PFSK-1 (cell line): ENCODE measurements around the gene HPDL.

ENCODE experiments used
- FOXP2 ChIP-seq: optimal IDR thresholded peaks from 2 replicates; pipeline ENCODE3; 2011; ENCODE audit warnings: borderline replicate concordance, control low read depth, inconsistent platforms; ENCODE audit not compliant: insufficient read depth; ENCODE audit errors: extremely low read length, extremely low read depth
- POLR2AphosphoS5 ChIP-seq: IDR thresholded peaks from 2 replicates; pipeline ENCODE4 v1.6.1; 2012; ENCODE audit warnings: low read depth, mild to moderate bottlenecking, control low read depth, low read length, moderate library complexity
- SIN3A ChIP-seq: IDR thresholded peaks from 2 replicates; pipeline ENCODE4 v1.6.1; 2012; ENCODE audit warnings: mild to moderate bottlenecking, low read length, moderate library complexity, borderline replicate concordance; ENCODE audit not compliant: insufficient read depth
- TAF1 ChIP-seq: IDR thresholded peaks from 2 replicates; pipeline ENCODE4 v1.6.1; 2012; ENCODE audit warnings: low read length, control low read depth, borderline replicate concordance; ENCODE audit not compliant: insufficient read depth
- TF ChIP-seq, protein P1 (sequence below), 2 experiments: IDR thresholded peaks; 2 replicates each; pipeline versions ENCODE4 v1.6.1 to v1.8.0; 2011 to 2012; ENCODE audit warnings: low read depth in 2 of 2, low read length in 2 of 2, control low read depth in 1 of 2, inconsistent platforms in 1 of 2, mild to moderate bottlenecking in 1 of 2, moderate library complexity in 1 of 2; ENCODE audit not compliant: insufficient read depth in 1 of 2

Gene HPDL

GRCh38 chr1:45327644-45328515 is 1.2 kb downstream of the HPDL start:
- TF ChIP-seq FOXP2, result no peak
- no peak for TF ChIP-seq POLR2AphosphoS5
- TF ChIP-seq, protein P1, sequence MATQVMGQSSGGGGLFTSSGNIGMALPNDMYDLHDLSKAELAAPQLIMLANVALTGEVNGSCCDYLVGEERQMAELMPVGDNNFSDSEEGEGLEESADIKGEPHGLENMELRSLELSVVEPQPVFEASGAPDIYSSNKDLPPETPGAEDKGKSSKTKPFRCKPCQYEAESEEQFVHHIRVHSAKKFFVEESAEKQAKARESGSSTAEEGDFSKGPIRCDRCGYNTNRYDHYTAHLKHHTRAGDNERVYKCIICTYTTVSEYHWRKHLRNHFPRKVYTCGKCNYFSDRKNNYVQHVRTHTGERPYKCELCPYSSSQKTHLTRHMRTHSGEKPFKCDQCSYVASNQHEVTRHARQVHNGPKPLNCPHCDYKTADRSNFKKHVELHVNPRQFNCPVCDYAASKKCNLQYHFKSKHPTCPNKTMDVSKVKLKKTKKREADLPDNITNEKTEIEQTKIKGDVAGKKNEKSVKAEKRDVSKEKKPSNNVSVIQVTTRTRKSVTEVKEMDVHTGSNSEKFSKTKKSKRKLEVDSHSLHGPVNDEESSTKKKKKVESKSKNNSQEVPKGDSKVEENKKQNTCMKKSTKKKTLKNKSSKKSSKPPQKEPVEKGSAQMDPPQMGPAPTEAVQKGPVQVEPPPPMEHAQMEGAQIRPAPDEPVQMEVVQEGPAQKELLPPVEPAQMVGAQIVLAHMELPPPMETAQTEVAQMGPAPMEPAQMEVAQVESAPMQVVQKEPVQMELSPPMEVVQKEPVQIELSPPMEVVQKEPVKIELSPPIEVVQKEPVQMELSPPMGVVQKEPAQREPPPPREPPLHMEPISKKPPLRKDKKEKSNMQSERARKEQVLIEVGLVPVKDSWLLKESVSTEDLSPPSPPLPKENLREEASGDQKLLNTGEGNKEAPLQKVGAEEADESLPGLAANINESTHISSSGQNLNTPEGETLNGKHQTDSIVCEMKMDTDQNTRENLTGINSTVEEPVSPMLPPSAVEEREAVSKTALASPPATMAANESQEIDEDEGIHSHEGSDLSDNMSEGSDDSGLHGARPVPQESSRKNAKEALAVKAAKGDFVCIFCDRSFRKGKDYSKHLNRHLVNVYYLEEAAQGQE (IDR thresholded peaks at IDR 0.05; ENCODE audit: insufficient read depth in 1 of 2, low read depth in 2 of 2, low read length in 2 of 2), result no peak
- no peak for TF ChIP-seq TAF1
- TF ChIP-seq SIN3A, result no peak

DNA sequence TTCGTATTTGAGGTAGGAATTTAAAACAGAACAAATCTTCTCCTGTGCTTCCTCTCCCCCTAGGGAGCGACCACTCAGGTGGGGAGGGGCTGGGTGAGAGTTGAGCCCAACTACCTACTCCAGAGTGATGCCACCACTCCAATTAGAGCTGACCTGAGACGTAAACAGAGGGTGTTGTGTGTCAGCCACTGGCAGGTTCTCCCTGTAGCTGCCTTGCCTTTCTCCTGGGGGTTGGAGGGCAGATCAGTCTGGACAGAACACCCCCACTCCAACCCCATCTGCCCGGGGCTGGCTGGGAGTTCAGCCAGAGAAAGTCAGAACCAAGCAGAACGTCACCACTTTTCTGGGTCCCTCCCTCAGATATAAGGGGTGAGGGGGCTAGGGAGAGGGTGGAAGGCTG is 2.0 kb downstream of the HPDL start:
- TF ChIP-seq, protein P1 (IDR thresholded peaks at IDR 0.05; ENCODE audit: insufficient read depth in 1 of 2, low read depth in 2 of 2, low read length in 2 of 2), result no peak
- TF ChIP-seq POLR2AphosphoS5 (no peak), TAF1 (no peak), SIN3A (no peak), FOXP2 (no peak)

GRCh38 chr1:45329445-45329844 is 2.8 kb downstream of the HPDL start:
- no peak for TF ChIP-seq SIN3A
- TF ChIP-seq, protein P1 (IDR thresholded peaks at IDR 0.05; ENCODE audit: insufficient read depth in 1 of 2, low read depth in 2 of 2, low read length in 2 of 2), result no peak
- TF ChIP-seq FOXP2, result no peak
- no peak for TF ChIP-seq TAF1
- TF ChIP-seq POLR2AphosphoS5, result no peak

- TF ChIP-seq POLR2AphosphoS5, result no peak
- TF ChIP-seq SIN3A, result no peak
- no peak for TF ChIP-seq FOXP2
- TF ChIP-seq, protein P1 (IDR thresholded peaks at IDR 0.05; ENCODE audit: insufficient read depth in 1 of 2, low read depth in 2 of 2, low read length in 2 of 2), result no peak
- no peak for TF ChIP-seq TAF1
Observed at GRCh38 chr1:45331436-45332345, 5.0 kb downstream of the HPDL start.
